ENCODE data around the gene ASCC1. TPM values are rescaled to one million over a fixed set of nuclear protein-coding genes. Genes with fewer than 3 reads are reported as not detected.

The ASCC1 gene
- total and polyA plus RNA-seq, 2 of the 13 experiments (the other 11 are each of a cell fraction or from before 2014, with no cell fraction given), result 21.6 to 30.1 TPM

DNA sequence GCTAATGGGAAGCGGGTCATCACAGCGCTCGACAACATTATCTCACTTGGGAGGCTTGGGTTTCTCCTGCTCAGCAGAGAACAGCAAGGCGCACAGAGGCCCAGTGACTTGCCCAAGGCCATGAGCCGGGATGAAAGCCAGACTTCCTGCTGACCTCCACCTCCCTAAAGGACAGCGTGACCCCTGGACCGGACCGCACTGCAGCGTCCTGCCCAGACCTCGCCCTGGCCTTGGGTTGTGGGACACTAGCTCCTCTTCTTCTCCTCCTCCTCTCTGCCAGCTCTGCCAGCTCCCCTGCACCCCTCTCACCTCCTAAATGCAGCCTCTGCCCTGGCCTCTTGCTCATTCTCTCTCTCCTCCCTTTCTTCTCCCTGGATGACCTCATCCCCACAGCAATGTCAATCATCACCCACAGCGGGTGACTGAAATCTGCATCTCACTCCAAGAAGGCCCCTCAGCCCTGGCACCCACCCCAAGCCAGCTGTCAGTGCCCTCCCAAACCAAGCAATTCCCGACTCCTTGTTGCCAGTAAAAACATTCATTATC, 147.1 kb downstream of the ASCC1 start (continued):
- TF ChIP-seq ZNF30 (CRISPR knock-in tag; IDR thresholded peaks at IDR 0.05), result no peak
- TF ChIP-seq POLR2A (IDR thresholded peaks at IDR 0.05; ENCODE audit: insufficient read depth in 1 of 2, low read depth in 2 of 2, low read length in 2 of 2), result no peak
- no peak for TF ChIP-seq KMT2B (CRISPR knock-in tag; IDR thresholded peaks at IDR 0.05)
- TF ChIP-seq MIXL1 (CRISPR knock-in tag; IDR thresholded peaks at IDR 0.05), result 0 out of 2 replicates have a peak, but pooled peaks have one; percentile 17
- TF ChIP-seq, protein P1, sequence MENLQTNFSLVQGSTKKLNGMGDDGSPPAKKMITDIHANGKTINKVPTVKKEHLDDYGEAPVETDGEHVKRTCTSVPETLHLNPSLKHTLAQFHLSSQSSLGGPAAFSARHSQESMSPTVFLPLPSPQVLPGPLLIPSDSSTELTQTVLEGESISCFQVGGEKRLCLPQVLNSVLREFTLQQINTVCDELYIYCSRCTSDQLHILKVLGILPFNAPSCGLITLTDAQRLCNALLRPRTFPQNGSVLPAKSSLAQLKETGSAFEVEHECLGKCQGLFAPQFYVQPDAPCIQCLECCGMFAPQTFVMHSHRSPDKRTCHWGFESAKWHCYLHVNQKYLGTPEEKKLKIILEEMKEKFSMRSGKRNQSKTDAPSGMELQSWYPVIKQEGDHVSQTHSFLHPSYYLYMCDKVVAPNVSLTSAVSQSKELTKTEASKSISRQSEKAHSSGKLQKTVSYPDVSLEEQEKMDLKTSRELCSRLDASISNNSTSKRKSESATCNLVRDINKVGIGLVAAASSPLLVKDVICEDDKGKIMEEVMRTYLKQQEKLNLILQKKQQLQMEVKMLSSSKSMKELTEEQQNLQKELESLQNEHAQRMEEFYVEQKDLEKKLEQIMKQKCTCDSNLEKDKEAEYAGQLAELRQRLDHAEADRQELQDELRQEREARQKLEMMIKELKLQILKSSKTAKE (CRISPR knock-in tag; IDR thresholded peaks at IDR 0.05; ENCODE audit: borderline replicate concordance), result peak; percentile 89
- no peak for TF ChIP-seq ZNF124 (CRISPR knock-in tag; IDR thresholded peaks at IDR 0.05)
- no peak for TF ChIP-seq ZNF333 (CRISPR knock-in tag; IDR thresholded peaks at IDR 0.05; ENCODE audit: borderline replicate concordance)
- no peak for TF ChIP-seq CENPT (CRISPR knock-in tag; IDR thresholded peaks at IDR 0.05; ENCODE audit: low read depth)
- peak; percentile 75 for TF ChIP-seq SPEN (CRISPR knock-in tag; IDR thresholded peaks at IDR 0.05; ENCODE audit: low read depth)
- TF ChIP-seq ZBTB7A (CRISPR knock-in tag; IDR thresholded peaks at IDR 0.05), result no peak
- TF ChIP-seq ZNF501 (CRISPR knock-in tag; IDR thresholded peaks at IDR 0.05), result no peak
- no peak for TF ChIP-seq FOXP1 (IDR thresholded peaks at IDR 0.05)
- no peak; the same call in 1 of the 2 replicates for TF ChIP-seq FOXP1 (CRISPR knock-in tag; IDR thresholded peaks at IDR 0.05)
- TF ChIP-seq GFI1 (CRISPR knock-in tag; IDR thresholded peaks at IDR 0.05; ENCODE audit: borderline replicate concordance), result no peak
- TF ChIP-seq ZNF790 (CRISPR knock-in tag; IDR thresholded peaks at IDR 0.05; ENCODE audit: borderline replicate concordance), result no peak
- no peak for TF ChIP-seq ZNF678 (CRISPR knock-in tag; IDR thresholded peaks at IDR 0.05)
- TF ChIP-seq ZNF713 (CRISPR knock-in tag; IDR thresholded peaks at IDR 0.05), result no peak
- peak; percentile 44; the same call in 1 of the 2 replicates for TF ChIP-seq ZNF792 (CRISPR knock-in tag; IDR thresholded peaks at IDR 0.05)
- peak; percentile 83 for TF ChIP-seq ELF3 (CRISPR knock-in tag; IDR thresholded peaks at IDR 0.05)
- TF ChIP-seq ZNF724P (CRISPR knock-in tag; IDR thresholded peaks at IDR 0.05; ENCODE audit: borderline replicate concordance), result no peak
- peak; percentile 64 for TF ChIP-seq SOX5 (CRISPR knock-in tag; IDR thresholded peaks at IDR 0.05; ENCODE audit: borderline replicate concordance)
- no peak for TF ChIP-seq NFE2L1 (CRISPR knock-in tag; IDR thresholded peaks at IDR 0.05; ENCODE audit: borderline replicate concordance)
- TF ChIP-seq, protein P2, sequence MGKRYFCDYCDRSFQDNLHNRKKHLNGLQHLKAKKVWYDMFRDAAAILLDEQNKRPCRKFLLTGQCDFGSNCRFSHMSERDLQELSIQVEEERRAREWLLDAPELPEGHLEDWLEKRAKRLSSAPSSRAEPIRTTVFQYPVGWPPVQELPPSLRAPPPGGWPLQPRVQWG (CRISPR knock-in tag; IDR thresholded peaks at IDR 0.05; ENCODE audit: borderline replicate concordance, low read depth), result no peak
- TF ChIP-seq SOX6 (IDR thresholded peaks at IDR 0.05), result no peak
- peak; percentile 79 for TF ChIP-seq SOX6 (CRISPR knock-in tag; IDR thresholded peaks at IDR 0.05)
- TF ChIP-seq, protein P3, sequence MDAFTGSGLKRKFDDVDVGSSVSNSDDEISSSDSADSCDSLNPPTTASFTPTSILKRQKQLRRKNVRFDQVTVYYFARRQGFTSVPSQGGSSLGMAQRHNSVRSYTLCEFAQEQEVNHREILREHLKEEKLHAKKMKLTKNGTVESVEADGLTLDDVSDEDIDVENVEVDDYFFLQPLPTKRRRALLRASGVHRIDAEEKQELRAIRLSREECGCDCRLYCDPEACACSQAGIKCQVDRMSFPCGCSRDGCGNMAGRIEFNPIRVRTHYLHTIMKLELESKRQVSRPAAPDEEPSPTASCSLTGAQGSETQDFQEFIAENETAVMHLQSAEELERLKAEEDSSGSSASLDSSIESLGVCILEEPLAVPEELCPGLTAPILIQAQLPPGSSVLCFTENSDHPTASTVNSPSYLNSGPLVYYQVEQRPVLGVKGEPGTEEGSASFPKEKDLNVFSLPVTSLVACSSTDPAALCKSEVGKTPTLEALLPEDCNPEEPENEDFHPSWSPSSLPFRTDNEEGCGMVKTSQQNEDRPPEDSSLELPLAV (CRISPR knock-in tag; conservative IDR thresholded peaks at IDR 0.05; ENCODE audit: low read depth), result no peak
- TF ChIP-seq, protein P4, sequence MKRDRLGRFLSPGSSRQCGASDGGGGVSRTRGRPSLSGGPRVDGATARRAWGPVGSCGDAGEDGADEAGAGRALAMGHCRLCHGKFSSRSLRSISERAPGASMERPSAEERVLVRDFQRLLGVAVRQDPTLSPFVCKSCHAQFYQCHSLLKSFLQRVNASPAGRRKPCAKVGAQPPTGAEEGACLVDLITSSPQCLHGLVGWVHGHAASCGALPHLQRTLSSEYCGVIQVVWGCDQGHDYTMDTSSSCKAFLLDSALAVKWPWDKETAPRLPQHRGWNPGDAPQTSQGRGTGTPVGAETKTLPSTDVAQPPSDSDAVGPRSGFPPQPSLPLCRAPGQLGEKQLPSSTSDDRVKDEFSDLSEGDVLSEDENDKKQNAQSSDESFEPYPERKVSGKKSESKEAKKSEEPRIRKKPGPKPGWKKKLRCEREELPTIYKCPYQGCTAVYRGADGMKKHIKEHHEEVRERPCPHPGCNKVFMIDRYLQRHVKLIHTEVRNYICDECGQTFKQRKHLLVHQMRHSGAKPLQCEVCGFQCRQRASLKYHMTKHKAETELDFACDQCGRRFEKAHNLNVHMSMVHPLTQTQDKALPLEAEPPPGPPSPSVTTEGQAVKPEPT (CRISPR knock-in tag; IDR thresholded peaks at IDR 0.05; ENCODE audit: low read depth), result no peak
- TF ChIP-seq ZNF543 (CRISPR knock-in tag; IDR thresholded peaks at IDR 0.05), result no peak

Data from HepG2 (cell line).